SK-N-MC (cell line): ENCODE data around the gene PACS2.
A peak's percentile ranks its signal among the peaks of the same experiment; 100 is the strongest.
"Not testable (repeated sequence)": the region's sequence is repeated elsewhere in the genome, so short reads cannot be mapped to it uniquely, and the experiment has no call there.

Source experiments
- DNase-seq: peaks from one replicate; pipeline ENCODE4 v3.0.0-alpha.2; 2011; ENCODE audit warnings: low read depth, low spot score
- H3K27ac ChIP-seq: fragments of 200-600 bp; sonication (generic); 2 replicates; pipeline ENCODE4 v1.5.1; 2016; ENCODE audit warnings: mixed run types
- H3K36me3 ChIP-seq: fragments of 200-600 bp; sonication (generic); 2 replicates; pipeline ENCODE4 v1.6.1; 2017; ENCODE audit warnings: antibody characterized with exemption, low read length, mixed read lengths; ENCODE audit not compliant: insufficient read depth
- H3K4me3 ChIP-seq: fragments of 200-600 bp; sonication (generic); 2 replicates; pipeline ENCODE4 v1.5.1; 2016
- H3K9ac ChIP-seq: fragments of 200-600 bp; sonication (generic); 2 replicates; pipeline ENCODE4 v1.8.0; 2017; ENCODE audit warnings: mixed run types, mixed read lengths; ENCODE audit not compliant: insufficient read length
- H3K9me3 ChIP-seq: fragments of 200-600 bp; sonication (generic); 2 replicates; pipeline ENCODE4 v1.6.1; 2017; ENCODE audit warnings: low read depth, mild to moderate bottlenecking, antibody characterized with exemption, low read length, moderate library complexity, mixed read lengths
- EZH2 ChIP-seq: fragments of 200-600 bp; sonication (generic); IDR thresholded peaks from one replicate; pipeline ENCODE4 v1.6.1; 2017; ENCODE audit warnings: antibody characterized with exemption
- FOXP2 ChIP-seq: optimal IDR thresholded peaks from 2 replicates; pipeline ENCODE3; 2011; ENCODE audit warnings: mild to moderate bottlenecking, moderate library complexity; ENCODE audit not compliant: insufficient read depth; ENCODE audit errors: extremely low read length, control extremely low read depth
- POLR2AphosphoS5 ChIP-seq: IDR thresholded peaks from 2 replicates; pipeline ENCODE4 v1.6.1; 2012; ENCODE audit warnings: mild to moderate bottlenecking, low read depth, low read length, borderline replicate concordance

The PACS2 gene

GRCh38 chr14:105299654-105300541 is 14.7 kb upstream of the PACS2 start:
- Histone ChIP-seq H3K9me3 (no peaks in the 10 kb centered on the region), H3K27ac (0 out of 2 replicates have a peak overlapping the region, but pooled peaks have one; percentile 80), H3K9ac (peak overlapping the region; percentile 93), H3K4me3 (peak overlapping the region; percentile 96), H3K36me3 (no peaks in the 10 kb centered on the region)
- no peak for TF ChIP-seq FOXP2
- no peak for TF ChIP-seq POLR2AphosphoS5
- TF ChIP-seq EZH2 = no peak
- no peak for DNase-seq

GRCh38 chr14:105300542-105301102 is 13.9 kb upstream of the PACS2 start, which contains the start of gene BRF1:
Gene BRF1 (minus strand): TSS chr14:105301001. CDS start chr14:105300629, 372 bp downstream.
- H3K27ac ChIP-seq = peak within 1 kb of the TSS; percentile 80
- TF ChIP-seq POLR2AphosphoS5 (0 out of 2 replicates have a peak, but pooled peaks have one; percentile 41), FOXP2 (no peak), EZH2 (no peak)
- peak within 1 kb of the TSS; percentile 93 for H3K9ac ChIP-seq
- H3K4me3 ChIP-seq = peak within 1 kb of the TSS; percentile 96
- no peaks in the 10 kb centered on the region for H3K9me3 ChIP-seq
- no peaks in the 10 kb centered on the region for H3K36me3 ChIP-seq
- peak; percentile 50 for DNase-seq

GRCh38 chr14:105301103-105301914 is 13.2 kb upstream of the PACS2 start:
- peak; percentile 37 for DNase-seq
- no peaks in the 10 kb centered on the region for H3K36me3 ChIP-seq
- peak overlapping the region; percentile 96 for H3K4me3 ChIP-seq
- TF ChIP-seq FOXP2 (peak; percentile 31), EZH2 (no peak), POLR2AphosphoS5 (peak; percentile 46; the same call in 1 of the 2 replicates)
- H3K9ac ChIP-seq = peak overlapping the region; percentile 93
- H3K9me3 ChIP-seq = no peaks in the 10 kb centered on the region
- H3K27ac ChIP-seq = peak overlapping the region; percentile 80

DNA sequence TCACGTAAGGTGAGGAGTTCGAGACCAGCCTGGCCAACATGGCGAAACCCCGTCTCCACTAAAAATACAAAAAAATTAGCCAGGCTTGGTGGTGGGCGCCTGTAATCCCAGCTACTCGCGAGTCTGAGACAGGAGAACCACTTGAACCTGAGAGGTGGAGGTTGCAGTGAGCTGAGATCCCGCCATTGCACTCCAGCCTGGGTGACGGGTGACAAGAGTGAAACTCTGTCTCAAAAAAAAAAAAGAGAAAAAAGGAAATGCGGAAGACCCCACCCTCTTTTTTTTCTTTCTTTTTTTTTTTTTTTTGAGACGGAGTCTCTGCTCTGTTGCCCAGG is 12.7 kb upstream of the PACS2 start:
- not testable (repeated sequence) for DNase-seq, H3K9ac ChIP-seq, H3K36me3 ChIP-seq, H3K9me3 ChIP-seq, H3K27ac ChIP-seq
- H3K4me3 ChIP-seq = peak overlapping the region; percentile 96

DNA sequence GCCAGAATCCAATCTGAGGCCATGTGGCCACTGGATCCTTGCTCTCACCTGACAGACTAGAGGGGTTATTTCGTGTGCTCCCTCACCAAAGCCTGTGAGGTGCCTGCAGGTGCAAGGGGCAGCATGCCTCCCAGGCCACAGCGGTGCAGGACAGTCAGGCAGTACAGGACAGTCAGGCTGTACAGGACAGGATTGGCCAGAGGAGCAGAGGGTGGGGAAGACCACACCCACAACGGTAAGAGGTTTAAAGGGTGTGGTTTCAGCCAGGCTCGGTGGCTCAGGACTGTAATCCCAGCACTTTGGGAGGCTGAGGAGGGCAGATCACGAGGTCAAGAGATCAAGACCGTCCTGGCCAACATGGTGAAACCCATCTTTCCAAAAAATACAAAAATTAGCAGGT is 10.6 kb upstream of the PACS2 start:
- H3K27ac ChIP-seq = no peak overlapping the region
- H3K9me3 ChIP-seq = no peaks in the 10 kb centered on the region
- H3K9ac ChIP-seq = no peak overlapping the region
- DNase-seq = no peak
- TF ChIP-seq FOXP2 (no peak), POLR2AphosphoS5 (no peak), EZH2 (no peak)
- H3K36me3 ChIP-seq = no peaks in the 10 kb centered on the region
- no peak overlapping the region for H3K4me3 ChIP-seq

GRCh38 chr14:105304565-105304964 is 10.0 kb upstream of the PACS2 start:
- TF ChIP-seq POLR2AphosphoS5 (no peak), EZH2 (no peak), FOXP2 (no peak)
- no peak overlapping the region for H3K27ac ChIP-seq
- no peak overlapping the region for H3K9ac ChIP-seq
- no peaks in the 10 kb centered on the region for H3K36me3 ChIP-seq
- no peaks in the 10 kb centered on the region for H3K9me3 ChIP-seq
- no peak for DNase-seq
- H3K4me3 ChIP-seq = no peak overlapping the region

- TF ChIP-seq FOXP2 = no peak
- TF ChIP-seq EZH2 = no peak
- no peak for TF ChIP-seq POLR2AphosphoS5
- H3K4me3 ChIP-seq = no peak overlapping the region
- no peaks in the 10 kb centered on the region for H3K36me3 ChIP-seq
- no peak overlapping the region for H3K9ac ChIP-seq
- H3K9me3 ChIP-seq = no peaks in the 10 kb centered on the region
- H3K27ac ChIP-seq = no peak overlapping the region
- no peak for DNase-seq
Observed at GRCh38 chr14:105305345-105305744, 9.2 kb upstream of the PACS2 start.

DNA sequence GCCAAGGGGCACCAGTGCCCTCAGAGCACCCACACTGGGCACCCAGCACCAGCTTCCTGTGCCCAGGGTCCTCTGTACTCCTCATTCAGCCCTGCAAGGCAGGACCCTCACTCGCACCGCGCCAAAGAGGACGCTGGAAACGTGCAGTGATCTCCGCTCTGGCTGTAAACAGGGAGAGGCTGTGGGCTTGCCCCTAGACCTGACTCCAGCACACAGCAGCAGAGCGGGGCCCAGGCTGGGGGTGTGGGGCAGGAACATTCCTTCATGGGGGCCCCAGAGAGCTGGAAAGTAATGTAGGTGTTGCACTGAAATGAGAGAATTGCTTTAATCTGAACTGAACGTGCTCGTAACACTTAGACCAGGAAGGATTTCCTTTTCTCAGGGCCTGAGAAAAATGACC is 8.8 kb upstream of the PACS2 start:
- H3K27ac ChIP-seq = no peak overlapping the region

More for the DNA sequence above, 8.8 kb upstream of the PACS2 start:
- Histone ChIP-seq H3K9me3 (no peaks in the 10 kb centered on the region), H3K9ac (no peak overlapping the region), H3K4me3 (no peak overlapping the region), H3K36me3 (no peaks in the 10 kb centered on the region)
- DNase-seq = no peak
- no peak for TF ChIP-seq EZH2
- no peak for TF ChIP-seq POLR2AphosphoS5
- TF ChIP-seq FOXP2 = no peak
